OCI-M1 (cell line): Measurements from ENCODE around the gene C3orf18.

Experiments
- DNase-seq: peaks from one replicate; lab custom pipeline; 2025; lab: John Stamatoyannopoulos, UW

Gene C3orf18

GRCh38 chr3:50551054-50551659, 16.4 kb downstream of the C3orf18 start:
- DNase-seq = no peak

GRCh38 chr3:50550079-50550736, 17.3 kb downstream of the C3orf18 start:
- peak; percentile 69 for DNase-seq

GRCh38 chr3:50549226-50549625, 18.3 kb downstream of the C3orf18 start:
- DNase-seq = no peak

- no peak for DNase-seq
These were observed 21.8 kb downstream of the C3orf18 start for GRCh38 chr3:50545781-50546180.

- peak; percentile 53 for DNase-seq
These were observed 25.1 kb downstream of the C3orf18 start for GRCh38 chr3:50542177-50543034.

GRCh38 chr3:50539356-50540286, 27.9 kb downstream of the C3orf18 start:
- DNase-seq = peak; percentile 81

GRCh38 chr3:50537421-50538129, 30.0 kb downstream of the C3orf18 start:
- DNase-seq = no peak

GRCh38 chr3:50536471-50537180, 30.9 kb downstream of the C3orf18 start:
- DNase-seq = no peak

- no peak for DNase-seq
These were observed 32.7 kb downstream of the C3orf18 start for GRCh38 chr3:50534681-50535330.

GRCh38 chr3:50533807-50534461, 33.6 kb downstream of the C3orf18 start:
- no peak for DNase-seq

- DNase-seq = no peak
These were observed 34.2 kb downstream of the C3orf18 start for GRCh38 chr3:50533316-50533715.

GRCh38 chr3:50532062-50532705, 35.4 kb downstream of the C3orf18 start:
- no peak for DNase-seq

- no peak for DNase-seq
These were observed 36.3 kb downstream of the C3orf18 start for GRCh38 chr3:50531201-50531600.

GRCh38 chr3:50530001-50530970, 37.3 kb downstream of the C3orf18 start:
- DNase-seq = no peak

- peak; percentile 79 for DNase-seq
These were observed 41.6 kb downstream of the C3orf18 start for GRCh38 chr3:50525987-50526386.

- DNase-seq = no peak
These were observed 42.2 kb downstream of the C3orf18 start for GRCh38 chr3:50525191-50525910.

GRCh38 chr3:50524746-50525145, 42.8 kb downstream of the C3orf18 start:
- no peak for DNase-seq
